Measurements from ENCODE around the gene RADX.
"Not testable (repeated sequence)": the region's sequence is repeated elsewhere in the genome, so short reads cannot be mapped to it uniquely, and the experiment has no call there.

RADX gene

GRCh38 chrX:106619797-106620196 is 8.0 kb downstream of the RADX start:
- peak; percentile 45 for TF ChIP-seq CTCF (IDR thresholded peaks at IDR 0.05; ENCODE audit: low read depth, low read length)
- peak; percentile 16 to 23 for DNase-seq (ENCODE audit: low read depth in 2 of 2)
- H3K4me3 ChIP-seq (replicated peaks in 1 of 2; ENCODE audit: low read depth in 2 of 2, low read length in 2 of 2) = no peak overlapping the region

- DNase-seq (ENCODE audit: low read depth in 2 of 2) = no peak
- H3K4me3 ChIP-seq (replicated peaks in 1 of 2; ENCODE audit: low read depth in 2 of 2, low read length in 2 of 2) = no peak overlapping the region
- TF ChIP-seq CTCF (IDR thresholded peaks at IDR 0.05; ENCODE audit: low read depth, low read length) = no peak
These were observed 10.1 kb downstream of the RADX start for GRCh38 chrX:106621836-106622235.

- TF ChIP-seq CTCF (IDR thresholded peaks at IDR 0.05; ENCODE audit: low read depth, low read length) = no peak
- no peak for DNase-seq (ENCODE audit: low read depth in 2 of 2)
These were observed 15.0 kb downstream of the RADX start for GRCh38 chrX:106626789-106627188.

GRCh38 chrX:106631615-106632014 is 19.8 kb downstream of the RADX start:
- no peak overlapping the region for H3K4me3 ChIP-seq (replicated peaks in 1 of 2; ENCODE audit: low read depth in 2 of 2, low read length in 2 of 2)
- TF ChIP-seq CTCF (IDR thresholded peaks at IDR 0.05; ENCODE audit: low read depth, low read length) = no peak
- DNase-seq (ENCODE audit: low read depth in 2 of 2) = no peak

More at GRCh38 chrX:106626789-106627188, 15.0 kb downstream of the RADX start:
- H3K4me3 ChIP-seq (replicated peaks in 1 of 2; ENCODE audit: low read depth in 2 of 2, low read length in 2 of 2) = no peak overlapping the region

GRCh38 chrX:106649523-106650428 is 38.0 kb downstream of the RADX start:
- H3K4me3 ChIP-seq (replicated peaks in 1 of 2; ENCODE audit: low read depth in 2 of 2, low read length in 2 of 2) = no peak overlapping the region
- DNase-seq (ENCODE audit: low read depth in 2 of 2) = no peak
- no peak for TF ChIP-seq CTCF (IDR thresholded peaks at IDR 0.05; ENCODE audit: low read depth, low read length)

- not testable (repeated sequence) for DNase-seq (ENCODE audit: low read depth in 2 of 2); H3K4me3 ChIP-seq (replicated peaks in 1 of 2; ENCODE audit: low read depth in 2 of 2, low read length in 2 of 2)
These were observed 41.8 kb downstream of the RADX start for GRCh38 chrX:106653625-106654024.

- peak in 1 of 2 donors; percentile 9 for DNase-seq (ENCODE audit: low read depth in 2 of 2)
- TF ChIP-seq CTCF (IDR thresholded peaks at IDR 0.05; ENCODE audit: low read depth, low read length) = no peak
- H3K4me3 ChIP-seq (replicated peaks in 1 of 2; ENCODE audit: low read depth in 2 of 2, low read length in 2 of 2) = no peak overlapping the region
These were observed 58.9 kb downstream of the RADX start for GRCh38 chrX:106670631-106671030.

Measured in cardiac fibroblast (primary cell).